Stimulated activated CD4-positive, alpha-beta T cell treated with anti-CD3 and anti-CD28 coated beads, Interleukin-2, amount 100 ng/mL, for 48 hours (primary cell): ENCODE measurements around the gene WBP1L.
"Not testable (repeated sequence)": the region's sequence is repeated elsewhere in the genome, so short reads cannot be mapped to it uniquely, and the experiment has no call there.

Source experiments
- DNase-seq, 2 donors: peaks; one replicate each; pipeline ENCODE4 v3.0.0-alpha.2; 2020

WBP1L gene

DNA sequence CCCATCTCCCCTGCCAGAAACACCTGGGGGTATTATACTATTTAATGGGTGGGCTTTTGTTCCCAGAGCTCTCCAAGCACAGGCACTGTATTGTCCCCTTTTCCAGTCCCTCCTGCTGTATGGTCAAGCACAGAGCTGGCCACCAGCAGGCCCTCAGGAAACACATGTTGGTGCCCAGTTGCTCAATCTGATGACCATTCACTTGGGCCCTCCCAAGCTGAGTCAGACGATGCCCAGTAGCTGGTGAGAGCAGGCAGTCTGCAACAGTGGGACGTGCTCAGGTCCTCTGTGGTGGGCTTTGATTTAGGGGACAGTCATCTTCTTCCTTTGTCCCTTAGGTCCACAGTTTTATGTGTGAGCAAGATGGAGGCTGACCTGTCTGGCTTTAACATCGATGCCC, 17.5 kb upstream of the WBP1L start:
- DNase-seq = no peak

DNA sequence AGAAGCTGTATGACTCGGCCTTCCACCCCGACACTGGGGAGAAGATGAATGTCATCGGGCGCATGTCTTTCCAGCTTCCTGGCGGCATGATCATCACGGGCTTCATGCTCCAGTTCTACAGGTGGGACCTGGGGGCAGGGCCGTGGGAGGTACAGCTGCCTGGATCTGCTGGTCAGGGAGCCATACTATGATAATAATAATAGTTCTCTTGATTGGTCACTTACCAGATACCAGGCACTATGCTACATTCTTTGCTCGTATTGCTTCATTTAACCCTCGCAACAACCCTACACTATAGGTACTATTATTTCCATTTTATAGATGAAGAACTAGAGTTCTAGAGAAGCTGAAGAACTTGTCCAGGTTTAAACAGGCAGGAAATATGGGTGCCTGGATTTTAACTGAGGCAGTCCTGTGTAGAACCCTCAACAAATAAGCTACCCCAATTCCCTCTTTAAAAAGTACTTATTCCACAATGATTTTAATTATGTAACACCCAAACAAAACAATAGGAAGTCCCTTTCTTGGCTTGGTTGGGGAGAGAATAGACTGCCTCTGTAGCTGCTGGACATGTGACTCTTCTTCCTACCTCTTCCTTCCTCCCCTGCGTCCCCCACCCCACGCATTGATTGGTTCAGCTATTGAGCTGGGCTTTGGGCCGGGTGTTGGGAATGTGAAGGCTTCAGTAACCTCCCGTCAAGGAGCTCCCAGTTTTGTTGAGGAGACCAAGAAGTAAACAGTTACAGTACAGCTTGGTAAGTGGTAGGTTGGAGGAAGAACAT, 16.5 kb upstream of the WBP1L start:
- DNase-seq = no peak

DNA sequence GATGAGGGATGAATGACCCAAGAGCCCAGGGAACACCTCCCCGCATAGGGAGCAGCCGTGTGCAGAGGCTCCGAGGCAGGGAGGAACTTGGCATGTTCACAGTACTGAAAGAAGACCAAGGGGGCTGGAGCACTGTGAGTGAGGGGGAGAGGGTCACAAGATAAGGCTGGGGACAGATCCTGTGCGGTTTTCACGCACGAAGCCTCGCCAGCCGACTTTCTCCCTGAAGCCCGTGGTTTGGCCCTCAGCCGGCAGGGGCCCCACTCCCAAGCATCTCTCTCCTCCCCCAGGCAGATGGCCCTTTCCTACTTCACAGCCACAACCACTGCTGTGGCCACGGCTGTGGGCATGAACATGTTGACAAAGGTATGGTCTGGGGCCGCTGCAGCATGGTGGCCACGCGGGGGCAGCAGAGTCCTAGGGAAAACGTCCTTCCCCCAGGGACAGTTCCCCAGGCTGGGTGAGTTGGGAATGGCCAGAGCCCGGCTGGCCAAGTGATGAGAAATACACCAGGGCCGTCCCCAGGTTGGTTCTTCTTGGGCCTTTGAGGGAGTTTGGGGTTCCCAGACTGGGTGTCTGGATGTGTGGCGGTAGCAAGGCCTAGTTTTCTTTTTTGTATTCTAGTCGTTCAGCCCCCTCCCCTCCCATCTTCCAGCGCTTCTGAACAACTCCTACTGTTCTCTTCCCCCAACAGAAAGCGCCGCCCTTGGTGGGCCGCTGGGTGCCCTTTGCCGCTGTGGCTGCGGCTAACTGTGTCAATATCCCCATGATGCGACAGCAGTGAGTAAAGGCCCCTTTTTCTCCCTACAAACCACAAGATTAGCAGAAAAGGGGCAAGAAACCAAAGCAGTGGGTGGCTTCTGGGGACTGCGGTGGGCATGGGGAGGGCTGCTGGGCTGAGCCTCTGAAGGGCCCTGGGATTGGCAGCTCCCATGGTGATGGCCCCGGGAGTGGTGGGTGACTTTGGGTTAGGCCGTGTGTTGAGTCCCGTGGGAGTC, 14.4 kb upstream of the WBP1L start:
- peak; percentile 51 to 57 for DNase-seq

DNA sequence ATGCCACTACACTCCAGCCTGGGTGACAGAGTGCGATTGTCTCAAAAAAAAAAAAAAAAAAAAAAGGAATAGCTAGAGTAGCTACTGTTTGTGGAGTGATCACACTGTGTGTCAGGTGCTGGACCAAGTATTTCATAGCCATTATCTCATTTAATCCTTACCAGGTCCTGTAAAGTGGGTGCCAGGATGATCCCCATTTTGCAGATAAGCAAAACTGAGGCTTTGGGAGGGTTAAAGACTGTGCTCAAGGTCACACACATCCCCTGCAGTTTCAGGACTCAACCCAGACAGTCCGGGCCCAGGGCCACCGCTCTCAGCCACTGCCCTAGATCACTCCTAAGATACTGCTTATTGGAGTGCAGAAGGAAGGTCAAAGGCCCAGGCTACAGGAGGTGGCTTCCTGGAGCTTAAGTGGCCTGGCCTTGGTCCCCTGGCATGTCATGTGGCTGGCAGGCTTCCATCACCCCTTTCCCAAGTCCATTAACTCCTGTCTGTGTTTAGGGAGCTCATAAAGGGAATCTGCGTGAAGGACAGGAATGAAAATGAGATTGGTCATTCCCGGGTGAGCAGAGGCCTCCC, 12.4 kb upstream of the WBP1L start:
- no peak for DNase-seq

DNA sequence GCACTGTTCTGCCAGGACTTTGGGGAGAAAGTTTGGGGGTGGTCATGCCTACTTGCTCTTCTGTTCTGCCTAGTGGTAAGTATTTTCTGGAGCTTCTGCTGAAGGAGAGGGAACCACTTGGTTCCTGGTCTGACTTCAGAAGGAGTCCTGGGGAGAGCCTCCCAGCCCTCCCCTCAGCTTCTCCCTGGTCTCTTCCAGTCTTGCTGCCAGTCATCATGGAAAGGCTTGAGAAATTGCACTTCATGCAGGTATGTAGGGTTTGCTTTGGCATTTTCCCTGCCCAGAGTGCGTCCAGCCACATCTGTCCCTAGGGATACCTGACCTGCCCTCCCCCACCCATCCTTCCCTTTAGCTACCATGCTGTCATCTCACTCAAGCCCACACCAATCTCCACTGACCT, 11.1 kb upstream of the WBP1L start:
- no peak for DNase-seq

DNA sequence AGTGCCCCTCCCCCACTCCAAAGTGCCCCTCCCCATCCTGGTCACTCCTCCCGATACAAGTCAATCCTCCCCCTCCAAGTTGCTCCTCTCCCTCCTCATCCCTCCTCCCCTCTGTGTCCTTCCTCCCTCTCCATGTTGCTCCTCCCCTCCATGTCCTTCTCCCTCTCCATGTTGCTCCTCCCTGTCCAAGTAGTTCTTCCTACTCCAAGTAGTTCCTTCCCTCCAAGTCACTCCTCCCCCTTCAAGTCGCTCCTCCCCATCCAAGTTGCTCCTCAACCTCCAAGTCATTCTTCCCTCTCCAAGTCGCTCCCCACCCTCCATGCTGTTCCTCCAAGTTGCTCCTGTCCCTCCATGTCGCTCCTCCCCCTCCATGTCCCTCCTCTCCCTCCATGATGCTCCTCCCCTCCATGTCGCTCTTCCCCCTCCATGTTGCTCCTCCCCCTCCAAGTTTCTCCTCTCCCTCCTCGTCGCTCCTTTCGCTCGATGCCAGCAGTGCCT, 8.6 kb upstream of the WBP1L start:
- DNase-seq = no peak

DNA sequence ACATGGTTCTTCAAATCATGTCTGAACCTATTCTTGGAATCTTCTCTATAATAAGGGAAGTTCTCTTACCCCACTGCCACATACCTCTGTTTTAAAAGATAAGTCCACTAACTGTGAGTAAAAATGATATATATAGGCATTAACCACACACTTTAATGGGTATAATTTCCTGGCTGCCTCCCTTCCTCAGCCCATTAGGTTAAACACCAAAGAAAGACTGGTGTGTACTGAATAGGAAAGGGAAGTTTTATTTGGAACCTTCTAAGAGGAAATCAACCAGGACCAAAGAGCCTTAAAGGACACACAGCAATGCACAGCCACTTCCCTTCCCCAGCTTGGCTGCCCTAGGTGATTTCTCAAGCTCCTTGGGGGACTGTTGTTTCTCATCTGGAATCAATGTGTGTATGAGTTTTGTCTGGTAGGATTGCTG, 5.0 kb upstream of the WBP1L start:
- no peak for DNase-seq

- no peak for DNase-seq
Measured at GRCh38 chr10:102740229-102740628, 3.5 kb upstream of the WBP1L start.

GRCh38 chr10:102741726-102742237, 2.0 kb upstream of the WBP1L start:
- no peak for DNase-seq

DNA sequence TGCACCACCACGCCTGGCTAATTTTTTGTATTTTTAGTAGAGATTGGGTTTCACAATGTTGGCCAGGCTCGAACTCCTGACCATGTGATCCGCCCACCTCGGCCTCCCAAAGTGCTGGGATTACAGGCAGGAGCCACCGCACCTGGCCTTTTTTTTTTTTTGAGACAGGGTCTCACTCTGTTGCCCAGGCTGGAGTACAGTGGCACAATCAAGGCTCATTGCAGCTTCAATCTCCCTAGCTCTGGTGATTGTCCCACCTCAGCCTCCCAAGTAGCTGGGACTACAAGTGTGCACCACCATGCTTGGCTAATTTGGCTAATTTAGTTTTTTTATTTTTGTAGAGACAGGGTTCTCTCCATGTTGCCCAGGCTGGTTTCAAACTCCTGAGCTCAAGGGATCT, 1.4 kb upstream of the WBP1L start:
- not testable (repeated sequence) for DNase-seq

DNA sequence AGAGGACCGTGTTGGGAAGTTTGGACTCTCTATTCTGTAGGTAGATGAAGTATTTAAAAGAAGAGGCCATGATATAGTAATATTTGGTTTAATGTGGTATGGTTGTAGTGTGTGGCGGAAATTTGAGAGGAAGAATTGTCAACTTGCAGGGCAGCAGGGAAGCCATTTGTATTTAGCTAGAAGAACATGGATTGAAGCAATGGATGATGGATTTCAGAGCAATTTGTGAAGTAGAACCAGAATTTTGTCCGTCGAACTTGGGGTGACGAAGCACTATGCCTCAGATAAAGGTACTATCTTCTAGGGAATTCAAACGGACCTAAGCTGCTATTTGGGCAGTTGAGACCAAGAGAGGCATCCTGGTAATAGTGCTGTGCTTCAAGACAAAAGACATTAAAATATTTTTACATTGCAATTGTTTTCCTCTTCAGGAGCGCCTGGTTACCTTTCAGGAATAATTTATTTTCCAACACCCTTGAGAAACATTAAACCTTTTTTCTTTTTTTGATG, 615 bp upstream of the WBP1L start:
- DNase-seq = peak in 1 of 2 donors; percentile 15

DNA sequence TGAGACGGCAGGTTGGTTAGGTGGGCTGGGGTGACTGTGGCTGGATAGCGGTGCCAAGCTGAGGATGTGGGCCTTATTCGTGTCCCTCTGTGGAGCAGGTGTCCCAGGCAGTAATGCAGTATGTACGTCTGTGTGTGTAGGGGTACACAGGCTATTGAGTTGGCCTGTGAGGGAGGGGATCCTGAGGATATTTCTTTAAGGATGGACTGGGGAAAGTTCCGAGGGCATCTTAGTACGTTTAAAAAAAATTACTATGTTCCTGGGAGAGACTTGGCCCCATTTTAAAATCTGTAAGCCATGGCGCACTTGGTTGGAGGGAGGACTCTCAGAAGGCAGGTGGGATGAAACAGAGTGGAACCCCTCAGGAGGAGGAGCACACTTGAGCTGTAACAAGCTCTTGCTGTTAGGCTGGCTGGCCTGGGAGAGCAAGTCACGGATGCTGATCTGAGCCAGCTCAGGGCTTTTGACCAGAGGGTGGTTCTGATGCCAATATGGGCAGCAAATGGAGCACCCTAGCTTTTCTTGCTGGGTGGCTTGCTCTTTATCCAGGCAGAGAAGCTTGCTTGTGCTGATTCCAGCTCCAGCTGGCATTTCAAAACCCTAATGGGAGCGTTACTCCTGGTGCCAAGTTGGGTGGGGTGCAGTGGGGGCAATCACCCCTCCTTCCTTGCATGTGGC, 765 bp downstream of the WBP1L start:
- peak in 1 of 2 donors; percentile 15 for DNase-seq

DNA sequence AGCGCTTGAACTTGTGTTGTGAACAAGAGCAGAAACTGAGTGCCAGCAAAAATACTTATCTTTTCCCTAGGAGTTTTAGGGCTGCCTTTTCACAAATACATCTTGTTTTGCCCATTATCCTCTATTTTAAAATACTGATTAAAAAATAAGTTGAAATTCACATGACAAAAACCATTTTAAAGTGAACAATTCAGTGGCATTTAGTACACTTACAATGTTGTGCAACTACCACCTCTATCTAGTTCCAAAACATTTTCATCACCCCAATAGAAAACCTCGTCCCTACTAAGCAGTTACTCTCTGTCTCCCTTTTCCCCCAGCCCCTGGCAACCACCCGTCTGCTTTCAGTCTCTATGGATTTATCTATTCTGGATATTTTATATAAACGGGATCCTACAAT, 1.4 kb downstream of the WBP1L start:
- DNase-seq = no peak

DNA sequence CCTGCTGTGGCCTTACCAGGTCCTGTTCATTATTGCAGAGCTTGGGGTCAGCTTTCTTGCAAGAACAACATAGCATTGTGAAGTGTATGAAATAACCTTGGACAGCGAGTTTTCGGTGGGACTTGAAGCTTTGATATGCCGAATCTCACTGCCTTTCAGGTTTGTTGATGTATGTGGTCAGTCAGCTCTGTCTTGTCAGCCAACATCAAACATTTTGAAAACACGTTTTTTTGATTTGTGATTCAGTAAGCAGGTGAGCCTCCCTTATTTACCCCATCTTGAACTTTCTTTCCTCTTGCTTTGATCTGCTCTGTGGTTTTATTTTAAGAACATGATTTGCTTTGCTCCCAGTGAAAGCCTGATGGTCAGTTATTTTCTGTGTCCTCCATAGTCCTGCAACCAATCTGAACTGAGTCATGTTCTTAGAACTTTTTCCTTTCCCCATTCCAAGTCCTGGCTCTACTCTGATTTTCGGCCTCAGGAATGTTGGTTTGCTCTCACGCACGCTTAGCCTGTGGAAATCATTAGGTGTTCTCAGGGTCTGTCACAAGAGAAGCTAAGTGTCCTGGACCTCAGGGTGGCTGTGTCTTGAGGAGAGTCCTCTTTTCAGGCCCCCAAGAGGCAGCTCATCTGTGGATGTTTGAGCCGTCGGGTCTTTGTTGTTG, 8.7 kb downstream of the WBP1L start:
- no peak for DNase-seq

DNA sequence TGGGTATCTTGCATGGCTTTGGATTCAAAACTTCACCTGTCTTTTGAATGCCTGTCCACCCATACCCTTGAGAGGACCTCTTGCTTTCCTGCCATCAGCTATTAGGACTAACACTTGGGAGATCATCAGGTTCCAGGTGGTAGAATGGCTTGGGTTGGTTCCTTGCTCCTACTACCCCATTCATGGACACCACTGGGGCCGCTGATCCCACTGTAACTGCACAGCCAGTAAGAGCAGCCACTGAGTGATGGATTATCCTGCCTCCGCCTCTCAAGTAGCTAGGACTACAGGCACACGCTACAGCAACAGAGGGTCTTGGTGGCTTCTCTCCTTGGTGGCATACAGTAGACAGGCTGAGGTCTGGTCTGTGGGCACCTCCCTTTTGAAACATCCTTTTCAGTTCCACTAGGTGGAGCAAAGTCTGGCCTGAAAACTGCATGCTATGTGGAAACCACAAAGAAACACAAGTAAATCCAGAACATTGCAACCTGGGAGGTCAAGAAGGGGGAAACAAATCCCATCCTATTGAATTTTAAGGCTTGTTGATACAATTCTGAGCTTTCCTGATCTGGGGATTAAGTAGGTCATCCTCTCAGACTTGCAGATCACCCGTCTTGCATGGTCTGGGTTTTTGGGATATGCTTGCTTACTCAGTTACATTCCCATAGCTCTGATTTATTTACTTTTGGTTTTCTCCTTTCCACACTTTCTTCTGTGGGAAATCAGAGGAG, 9.4 kb downstream of the WBP1L start:
- no peak for DNase-seq

GRCh38 chr10:102753718-102754117, 10.0 kb downstream of the WBP1L start:
- DNase-seq = no peak

DNA sequence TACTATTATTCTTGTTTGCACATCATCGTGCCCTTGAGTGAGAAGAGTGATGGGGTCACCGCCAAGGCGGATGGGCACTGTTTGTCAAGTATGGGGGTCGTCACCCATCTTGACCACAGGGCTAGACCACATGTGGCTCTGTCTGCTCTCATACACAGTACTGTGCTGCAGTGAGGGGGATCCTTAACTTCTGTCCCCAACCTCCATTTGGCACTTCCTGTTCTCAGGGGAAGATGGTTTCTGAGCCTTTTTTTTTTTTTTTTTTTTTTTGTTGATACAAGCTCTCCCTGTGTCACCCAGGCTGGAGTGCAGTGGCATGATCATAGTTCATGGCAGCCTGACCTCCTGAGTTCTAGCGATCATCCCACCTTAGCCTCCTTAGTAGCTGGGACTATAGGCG, 13.6 kb downstream of the WBP1L start:
- DNase-seq = no peak

GRCh38 chr10:102758240-102758932, 14.6 kb downstream of the WBP1L start:
- DNase-seq = no peak

GRCh38 chr10:102758933-102759262, 15.2 kb downstream of the WBP1L start:
- DNase-seq = not testable (repeated sequence)

DNA sequence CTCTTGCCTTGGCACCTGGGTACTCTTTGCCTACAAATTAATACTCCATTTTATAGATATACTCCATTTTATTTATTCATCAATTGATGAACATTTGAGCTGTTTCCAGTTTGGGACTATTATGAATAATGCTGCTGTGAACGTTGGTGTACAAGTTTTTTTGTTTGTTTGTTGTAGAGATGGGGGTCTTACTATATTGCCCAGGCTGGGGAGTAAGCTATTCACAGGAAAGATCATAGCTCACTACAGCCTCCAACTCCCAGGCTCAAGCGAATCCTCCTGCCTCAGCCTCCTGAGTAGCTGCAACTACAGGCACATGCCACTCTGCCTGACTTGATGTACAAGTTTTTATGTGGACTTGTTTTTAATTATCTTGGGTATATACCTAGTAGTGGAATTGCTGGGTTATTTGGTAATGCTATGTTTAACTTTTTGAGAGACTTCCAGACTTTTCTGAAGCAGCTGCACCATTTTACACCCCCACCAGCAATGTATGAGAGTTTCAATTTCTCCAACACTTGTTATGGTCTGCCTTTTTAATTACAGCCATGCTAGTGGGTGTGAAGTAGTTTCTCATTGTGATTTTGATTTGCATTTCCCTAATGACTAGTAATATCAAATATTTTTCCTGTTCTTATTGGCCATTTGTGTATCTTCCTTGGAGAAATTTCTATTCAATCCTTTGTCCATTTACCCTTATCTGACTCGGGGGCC, 15.9 kb downstream of the WBP1L start:
- DNase-seq = no peak
